HG02623 (cell line): ENCODE results near the gene CCDC170.
"Not testable (repeated sequence)": the region's sequence is repeated elsewhere in the genome, so short reads cannot be mapped to it uniquely, and the experiment has no call there.

ENCODE experiments used
- ATAC-seq: cut with Tn5 transposase; IDR thresholded peaks from one replicate; pipeline ENCODE4 v1.9.1; 2021; ENCODE audit warnings: moderate library complexity; ENCODE audit not compliant: unreplicated experiment

The CCDC170 gene

DNA sequence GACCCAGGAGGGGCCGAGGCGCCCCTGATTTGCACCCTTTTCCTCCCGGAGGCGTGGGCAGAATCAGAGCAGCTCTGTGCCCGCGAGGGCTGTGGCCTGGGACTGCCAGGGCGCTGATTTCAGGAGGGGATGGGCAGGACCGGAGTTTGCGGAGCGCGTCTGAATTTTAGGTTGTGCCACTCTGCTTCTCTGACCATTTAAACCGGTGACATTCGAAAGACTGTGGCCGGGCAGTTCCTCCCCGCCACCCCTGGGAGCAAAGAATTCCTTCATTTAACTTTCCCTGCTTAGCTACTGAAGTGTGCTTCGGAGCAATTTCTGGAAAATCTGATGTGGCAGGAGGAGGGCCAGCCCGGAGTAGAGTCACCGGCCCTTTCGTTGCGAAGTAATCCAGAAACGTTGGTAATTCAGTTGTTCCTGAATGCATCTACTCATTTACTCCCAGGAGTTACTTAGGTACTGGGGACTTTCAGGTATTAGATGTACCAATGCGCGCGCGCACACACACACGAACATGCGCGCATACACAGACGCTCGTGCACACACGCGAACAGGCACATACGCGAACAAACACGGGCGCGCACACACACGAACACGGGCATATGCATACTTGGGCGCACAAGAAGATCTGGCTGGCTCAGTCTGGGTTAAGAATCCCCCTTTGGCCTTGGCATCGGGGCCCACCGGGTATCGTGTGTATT is 568 bp downstream of the CCDC170 start:
- no peak for ATAC-seq

GRCh38 chr6:151494936-151495320 is 1.1 kb downstream of the CCDC170 start:
- ATAC-seq = no peak

GRCh38 chr6:151495380-151495779 is 1.6 kb downstream of the CCDC170 start:
- ATAC-seq = no peak

GRCh38 chr6:151497905-151498304 is 4.1 kb downstream of the CCDC170 start:
- ATAC-seq = peak; percentile 34

GRCh38 chr6:151498327-151498726 is 4.5 kb downstream of the CCDC170 start:
- ATAC-seq = peak; percentile 82

- no peak for ATAC-seq
Observed at GRCh38 chr6:151499551-151499950, 5.7 kb downstream of the CCDC170 start.

GRCh38 chr6:151501511-151502136 is 7.8 kb downstream of the CCDC170 start:
- no peak for ATAC-seq

DNA sequence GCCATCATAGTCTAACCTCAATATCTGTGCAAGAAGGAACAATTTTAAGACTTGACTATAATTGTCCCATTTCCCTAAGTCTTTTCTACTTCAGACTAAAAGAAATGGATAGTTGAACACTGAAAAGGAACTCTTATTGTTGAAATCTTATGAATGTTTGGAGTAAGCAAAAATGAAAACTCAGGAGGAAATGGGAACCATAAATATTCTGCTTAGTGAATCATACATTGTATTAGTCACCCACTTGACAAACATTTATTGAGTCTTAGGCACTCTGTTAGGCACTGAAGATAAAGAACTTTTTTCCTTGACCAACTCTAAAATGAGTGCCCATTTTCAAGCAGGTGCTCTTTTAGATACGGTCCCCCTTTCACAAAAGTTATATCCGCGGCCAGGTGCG is 8.7 kb downstream of the CCDC170 start:
- ATAC-seq = no peak

- no peak for ATAC-seq
Observed at GRCh38 chr6:151506761-151507160, 12.9 kb downstream of the CCDC170 start.

DNA sequence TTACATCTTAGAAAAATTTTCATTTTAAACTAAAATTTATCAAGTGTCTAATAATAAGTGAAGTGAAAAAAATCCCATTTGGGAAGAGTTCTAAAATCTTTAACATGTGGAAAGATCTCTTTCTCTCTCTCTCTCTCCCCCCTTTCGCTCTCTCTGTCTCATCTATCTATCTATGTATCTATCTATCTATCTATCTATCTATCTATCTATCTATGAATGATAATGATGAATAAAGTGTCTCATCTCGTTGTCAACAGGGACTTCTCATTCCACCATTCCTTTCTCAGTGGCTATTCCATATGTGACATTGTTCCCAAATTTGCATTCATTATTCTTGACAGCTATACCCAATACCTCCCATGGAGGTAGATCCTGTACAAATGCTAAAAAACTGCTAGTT is 15.2 kb downstream of the CCDC170 start:
- no peak for ATAC-seq

- ATAC-seq = no peak
Observed at GRCh38 chr6:151512481-151512880, 18.7 kb downstream of the CCDC170 start.

- no peak for ATAC-seq
Observed at GRCh38 chr6:151514000-151514730, 20.3 kb downstream of the CCDC170 start.

GRCh38 chr6:151518992-151519391 is 25.2 kb downstream of the CCDC170 start:
- ATAC-seq = not testable (repeated sequence)

GRCh38 chr6:151523034-151523433 is 29.2 kb downstream of the CCDC170 start:
- ATAC-seq = no peak

GRCh38 chr6:151524059-151524458 is 30.2 kb downstream of the CCDC170 start:
- ATAC-seq = no peak

GRCh38 chr6:151534576-151534975 is 40.8 kb downstream of the CCDC170 start:
- ATAC-seq = no peak

- ATAC-seq = no peak
Observed at GRCh38 chr6:151535476-151536187, 41.8 kb downstream of the CCDC170 start.

DNA sequence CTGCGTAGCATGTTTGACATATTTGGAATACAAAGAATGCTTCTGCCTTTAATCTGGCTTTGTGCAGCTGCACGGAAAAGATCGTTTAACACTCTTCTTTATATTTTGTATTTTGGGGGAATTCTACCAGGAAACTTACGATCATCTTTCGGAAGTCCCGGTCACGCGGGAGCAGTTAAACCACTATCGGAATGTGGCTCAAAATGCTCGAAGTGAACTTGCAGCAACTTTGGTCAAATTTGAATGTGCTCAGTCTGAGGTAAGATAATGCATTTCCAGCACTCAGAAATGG is 42.3 kb downstream of the CCDC170 start:
- no peak for ATAC-seq

- ATAC-seq = no peak
Observed at GRCh38 chr6:151537556-151537955, 43.7 kb downstream of the CCDC170 start.

DNA sequence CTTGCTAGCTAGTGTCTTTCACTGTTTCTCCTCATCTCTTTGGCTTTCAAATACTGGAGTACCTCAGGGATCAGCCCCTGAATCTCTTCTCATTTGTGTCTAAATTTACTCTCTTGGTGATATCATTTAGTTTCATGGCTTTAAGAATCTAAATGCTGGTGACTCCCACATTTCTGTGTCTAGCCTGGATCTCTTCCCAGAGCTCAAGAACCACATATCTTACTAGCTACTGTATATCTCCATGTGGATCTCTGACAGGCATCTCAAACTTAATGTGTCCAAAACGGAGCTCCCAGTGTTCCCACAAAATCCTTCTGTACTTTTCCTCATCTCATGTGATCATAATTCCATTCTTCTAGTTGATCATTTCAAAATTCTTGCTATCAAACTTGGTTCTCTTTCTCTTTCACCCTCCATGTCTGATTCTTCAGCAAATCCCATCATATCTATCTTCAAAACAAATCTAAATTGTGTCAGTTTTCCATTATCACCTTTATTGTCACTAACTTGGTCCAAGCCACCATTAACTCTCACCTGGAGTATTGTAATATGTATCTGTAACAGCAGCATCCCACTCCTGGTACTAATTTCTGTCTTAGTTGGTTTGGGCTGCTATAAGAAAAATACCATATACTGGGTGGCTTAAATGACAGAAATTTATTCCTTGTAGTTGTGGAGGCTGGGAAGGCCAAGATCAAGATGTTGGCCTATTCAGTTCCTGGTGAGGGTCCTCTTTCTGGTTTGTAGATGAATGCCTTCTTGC is 45.9 kb downstream of the CCDC170 start:
- no peak for ATAC-seq

GRCh38 chr6:151544453-151544852 is 50.6 kb downstream of the CCDC170 start:
- ATAC-seq = no peak
